GM18505 (cell line): ENCODE measurements around the gene EIF3K.

Experiments
- ATAC-seq: cut with Tn5 transposase; IDR thresholded peaks from one replicate; pipeline ENCODE4 v1.9.1; 2021; ENCODE audit not compliant: unreplicated experiment
- POLR2A ChIP-seq: IDR thresholded peaks from 4 replicates; pipeline ENCODE4 v1.6.1; 2011; ENCODE audit warnings: borderline replicate concordance; ENCODE audit not compliant: insufficient read depth, insufficient read length; ENCODE audit errors: extremely low read depth

The EIF3K gene

DNA sequence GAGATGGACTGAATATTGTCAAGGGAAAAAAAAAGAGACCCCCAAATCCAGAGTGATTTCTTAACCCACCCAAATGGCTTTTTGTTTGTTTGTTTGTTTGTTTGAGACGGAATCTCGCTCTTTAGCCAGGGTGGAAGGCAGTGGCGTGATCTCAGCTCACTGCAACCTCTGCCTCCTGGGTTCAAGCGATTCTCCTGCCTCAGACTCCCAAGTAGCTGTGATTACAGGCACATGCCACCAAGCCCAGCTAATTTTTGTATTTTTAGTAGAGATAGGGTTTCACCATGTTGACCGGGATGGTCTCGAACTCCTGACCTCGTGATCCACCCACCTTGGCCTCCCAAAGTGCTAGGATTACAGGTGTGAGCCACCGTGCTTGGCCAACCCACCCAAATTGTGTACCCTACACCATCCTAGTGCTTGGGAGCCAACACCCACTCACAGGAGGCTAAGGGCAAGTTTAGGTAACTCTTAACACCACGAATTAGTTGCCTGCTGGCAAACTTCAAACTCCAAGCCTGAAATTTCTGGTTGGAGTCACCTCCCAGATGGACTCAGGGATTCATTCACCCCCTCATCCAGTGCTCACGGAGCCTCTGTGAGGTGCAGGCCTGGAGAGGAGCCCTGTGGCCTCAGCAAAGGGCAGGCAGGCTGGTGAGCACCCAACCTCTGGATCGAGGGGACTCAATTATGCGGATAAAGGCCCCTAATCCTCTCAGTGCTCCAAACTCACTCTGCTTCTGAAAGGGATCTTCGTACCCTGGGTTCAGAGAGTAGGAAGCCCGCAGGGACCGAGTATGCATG lies 66.1 kb downstream of the EIF3K start:
- no peak for ATAC-seq
- TF ChIP-seq POLR2A: no peak

DNA sequence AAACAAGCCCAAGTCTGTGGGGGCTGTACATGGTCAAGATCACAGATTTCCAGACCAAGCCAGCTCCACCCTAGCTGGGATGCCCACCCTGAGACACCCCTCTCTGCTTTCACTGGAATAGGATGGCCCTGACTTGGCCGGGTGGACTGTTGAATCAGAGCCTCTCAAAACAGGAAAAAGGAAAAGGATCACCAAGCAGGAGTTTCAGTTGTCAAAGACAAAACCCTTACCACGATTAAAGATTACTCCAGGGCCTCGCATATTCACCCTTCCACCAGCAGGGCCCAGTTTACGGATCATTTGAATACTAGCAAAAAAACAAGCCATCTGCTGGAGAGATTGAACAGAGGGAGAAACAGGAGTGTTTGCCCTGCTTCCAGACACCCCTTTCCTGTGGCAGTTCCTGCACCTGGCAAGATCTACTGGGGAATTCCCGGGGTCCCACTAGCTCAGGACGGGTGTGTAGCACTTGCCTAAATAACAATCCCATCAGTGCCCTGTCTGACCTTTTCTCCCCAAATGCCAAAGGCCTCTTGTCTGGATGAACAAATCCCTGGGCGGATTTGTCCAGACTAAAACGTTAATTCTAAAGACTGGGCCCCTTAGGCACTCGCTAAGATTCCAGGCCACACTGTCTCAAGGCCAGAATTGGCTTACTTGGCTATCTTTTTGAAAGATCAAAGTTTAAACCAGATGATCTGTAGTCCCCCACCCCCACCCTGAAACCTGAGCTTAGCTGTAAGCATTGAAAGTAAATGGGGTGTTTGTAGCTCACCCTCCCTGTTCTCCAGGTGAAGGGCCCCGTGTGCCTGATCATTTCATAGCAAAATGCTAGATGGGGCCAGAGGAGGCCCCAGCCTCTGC lies 66.9 kb downstream of the EIF3K start:
- TF ChIP-seq POLR2A: no peak
- ATAC-seq: no peak

DNA sequence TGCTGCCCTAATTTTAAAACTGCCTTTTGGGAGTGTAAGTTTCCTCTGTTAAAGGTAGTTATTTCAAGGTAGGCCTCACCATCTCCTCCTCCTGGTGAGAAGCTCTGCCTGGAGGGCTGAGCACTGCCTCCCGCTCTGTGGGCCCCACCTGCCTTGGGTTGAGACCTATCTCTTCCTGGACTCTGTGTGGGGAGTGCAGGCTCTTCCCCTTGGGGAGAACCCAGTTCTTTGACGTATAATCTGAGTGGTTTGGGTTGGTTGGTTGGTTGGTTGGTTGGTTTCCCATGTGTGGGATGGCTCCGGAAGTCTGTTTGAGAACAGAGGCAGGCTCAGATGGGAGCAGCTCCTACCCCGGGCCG lies 67.5 kb downstream of the EIF3K start:
- peak; percentile 57 for TF ChIP-seq POLR2A
- no peak for ATAC-seq
